ENCODE data around the gene HRH3. TPM values are rescaled to one million over a fixed set of nuclear protein-coding genes. Genes with fewer than 3 reads are reported as not detected.

HRH3 gene
- total RNA-seq, 1 donor from 2014 or later = 0.52 TPM

GRCh38 chr20:62219101-62219991 is 732 bp downstream of the HRH3 start:
- Histone ChIP-seq H3K36me3 (ENCODE audit: control insufficient read depth in 3 of 3, insufficient read depth in 3 of 3, low read length in 3 of 3) (no peaks in the 10 kb centered on the region), H3K9me3 (ENCODE audit: control insufficient read depth in 3 of 3, low read length in 3 of 3) (no peaks in the 10 kb centered on the region), H3K9ac (ENCODE audit: low read depth in 1 of 3, low read length in 3 of 3) (no peak overlapping the region), H3K4me1 (ENCODE audit: control insufficient read depth in 3 of 3, insufficient read depth in 3 of 3, low read length in 3 of 3) (peaks cover 8 to 29% (median 14%) of the 10 kb centered on the region in 3 donors), H3K27me3 (ENCODE audit: control insufficient read depth in 3 of 3, insufficient read depth in 3 of 3, low read length in 3 of 3) (peaks cover 71 to 82% (median 79%) of the 10 kb centered on the region in 3 donors), H3K27ac (ENCODE audit: low read depth, low read length) (no peak overlapping the region), H3K4me3 (ENCODE audit: low read length in 3 of 3) (peak overlapping the region in 1 of 3 donors; percentile 41)

- H3K4me1 ChIP-seq (ENCODE audit: control insufficient read depth in 3 of 3, insufficient read depth in 3 of 3, low read length in 3 of 3) = peaks cover 8 to 29% (median 14%) of the 10 kb centered on the region in 3 donors
- peaks cover 67 to 84% (median 75%) of the 10 kb centered on the region in 3 donors for H3K27me3 ChIP-seq (ENCODE audit: control insufficient read depth in 3 of 3, insufficient read depth in 3 of 3, low read length in 3 of 3)
- H3K36me3 ChIP-seq (ENCODE audit: control insufficient read depth in 3 of 3, insufficient read depth in 3 of 3, low read length in 3 of 3) = no peaks in the 10 kb centered on the region
- no peak overlapping the region for H3K27ac ChIP-seq (ENCODE audit: low read depth, low read length)
- no peak overlapping the region for H3K9ac ChIP-seq (ENCODE audit: low read depth in 1 of 3, low read length in 3 of 3)
- H3K9me3 ChIP-seq (ENCODE audit: control insufficient read depth in 3 of 3, low read length in 3 of 3) = no peaks in the 10 kb centered on the region
- H3K4me3 ChIP-seq (ENCODE audit: low read length in 3 of 3) = no peak overlapping the region
Measured at GRCh38 chr20:62217913-62218773, 1.9 kb downstream of the HRH3 start.

- H3K9me3 ChIP-seq (ENCODE audit: control insufficient read depth in 3 of 3, low read length in 3 of 3) = no peaks in the 10 kb centered on the region
- peaks cover 8 to 29% (median 14%) of the 10 kb centered on the region in 3 donors for H3K4me1 ChIP-seq (ENCODE audit: control insufficient read depth in 3 of 3, insufficient read depth in 3 of 3, low read length in 3 of 3)
- H3K36me3 ChIP-seq (ENCODE audit: control insufficient read depth in 3 of 3, insufficient read depth in 3 of 3, low read length in 3 of 3) = no peaks in the 10 kb centered on the region
- no peak overlapping the region for H3K4me3 ChIP-seq (ENCODE audit: low read length in 3 of 3)
- no peak overlapping the region for H3K9ac ChIP-seq (ENCODE audit: low read depth in 1 of 3, low read length in 3 of 3)
- H3K27me3 ChIP-seq (ENCODE audit: control insufficient read depth in 3 of 3, insufficient read depth in 3 of 3, low read length in 3 of 3) = peaks cover 60 to 72% (median 67%) of the 10 kb centered on the region in 3 donors
- H3K27ac ChIP-seq (ENCODE audit: low read depth, low read length) = no peak overlapping the region
Measured at GRCh38 chr20:62216636-62217566, 3.2 kb downstream of the HRH3 start.

GRCh38 chr20:62215991-62216635 is 4.0 kb downstream of the HRH3 start:
- H3K27ac ChIP-seq (ENCODE audit: low read depth, low read length) = no peak overlapping the region
- no peak overlapping the region for H3K4me3 ChIP-seq (ENCODE audit: low read length in 3 of 3)
- peaks cover 57 to 68% (median 67%) of the 10 kb centered on the region in 3 donors for H3K27me3 ChIP-seq (ENCODE audit: control insufficient read depth in 3 of 3, insufficient read depth in 3 of 3, low read length in 3 of 3)
- H3K9me3 ChIP-seq (ENCODE audit: control insufficient read depth in 3 of 3, low read length in 3 of 3) = no peaks in the 10 kb centered on the region
- no peaks in the 10 kb centered on the region for H3K36me3 ChIP-seq (ENCODE audit: control insufficient read depth in 3 of 3, insufficient read depth in 3 of 3, low read length in 3 of 3)
- H3K9ac ChIP-seq (ENCODE audit: low read depth in 1 of 3, low read length in 3 of 3) = no peak overlapping the region
- peaks cover 8 to 29% (median 14%) of the 10 kb centered on the region in 3 donors for H3K4me1 ChIP-seq (ENCODE audit: control insufficient read depth in 3 of 3, insufficient read depth in 3 of 3, low read length in 3 of 3)

- Histone ChIP-seq H3K9ac (ENCODE audit: low read depth in 1 of 3, low read length in 3 of 3) (no peak overlapping the region), H3K9me3 (ENCODE audit: control insufficient read depth in 3 of 3, low read length in 3 of 3) (no peaks in the 10 kb centered on the region), H3K36me3 (ENCODE audit: control insufficient read depth in 3 of 3, insufficient read depth in 3 of 3, low read length in 3 of 3) (no peaks in the 10 kb centered on the region), H3K27me3 (ENCODE audit: control insufficient read depth in 3 of 3, insufficient read depth in 3 of 3, low read length in 3 of 3) (peaks cover 58 to 67% (median 66%) of the 10 kb centered on the region in 3 donors), H3K4me1 (ENCODE audit: control insufficient read depth in 3 of 3, insufficient read depth in 3 of 3, low read length in 3 of 3) (peaks cover 8 to 21% (median 14%) of the 10 kb centered on the region in 3 donors), H3K27ac (ENCODE audit: low read depth, low read length) (no peak overlapping the region), H3K4me3 (ENCODE audit: low read length in 3 of 3) (no peak overlapping the region)
Measured at GRCh38 chr20:62215020-62215990, 4.8 kb downstream of the HRH3 start.

GRCh38 chr20:62214067-62214466 is 6.0 kb downstream of the HRH3 start:
- Histone ChIP-seq H3K4me1 (ENCODE audit: control insufficient read depth in 3 of 3, insufficient read depth in 3 of 3, low read length in 3 of 3) (peaks cover 13 to 25% (median 20%) of the 10 kb centered on the region in 3 donors), H3K4me3 (ENCODE audit: low read length in 3 of 3) (no peak overlapping the region), H3K9me3 (ENCODE audit: control insufficient read depth in 3 of 3, low read length in 3 of 3) (no peaks in the 10 kb centered on the region), H3K27me3 (ENCODE audit: control insufficient read depth in 3 of 3, insufficient read depth in 3 of 3, low read length in 3 of 3) (peaks cover 67 to 78% (median 72%) of the 10 kb centered on the region in 3 donors), H3K9ac (ENCODE audit: low read depth in 1 of 3, low read length in 3 of 3) (no peak overlapping the region), H3K36me3 (ENCODE audit: control insufficient read depth in 3 of 3, insufficient read depth in 3 of 3, low read length in 3 of 3) (no peaks in the 10 kb centered on the region), H3K27ac (ENCODE audit: low read depth, low read length) (no peak overlapping the region)

- H3K4me1 ChIP-seq (ENCODE audit: control insufficient read depth in 3 of 3, insufficient read depth in 3 of 3, low read length in 3 of 3) = peaks cover 16 to 25% (median 18%) of the 10 kb centered on the region in 3 donors
- no peaks in the 10 kb centered on the region for H3K9me3 ChIP-seq (ENCODE audit: control insufficient read depth in 3 of 3, low read length in 3 of 3)
- H3K27me3 ChIP-seq (ENCODE audit: control insufficient read depth in 3 of 3, insufficient read depth in 3 of 3, low read length in 3 of 3) = peaks cover 52 to 69% (median 55%) of the 10 kb centered on the region in 3 donors
- no peak overlapping the region for H3K27ac ChIP-seq (ENCODE audit: low read depth, low read length)
- H3K9ac ChIP-seq (ENCODE audit: low read depth in 1 of 3, low read length in 3 of 3) = no peak overlapping the region
- H3K36me3 ChIP-seq (ENCODE audit: control insufficient read depth in 3 of 3, insufficient read depth in 3 of 3, low read length in 3 of 3) = peaks cover 0 to 4% (median 3%) of the 10 kb centered on the region in 3 donors
- H3K4me3 ChIP-seq (ENCODE audit: low read length in 3 of 3) = no peak overlapping the region
Measured at GRCh38 chr20:62212299-62212698, 7.8 kb downstream of the HRH3 start.

- H3K27me3 ChIP-seq (ENCODE audit: control insufficient read depth in 3 of 3, insufficient read depth in 3 of 3, low read length in 3 of 3) = peaks cover 48 to 65% (median 50%) of the 10 kb centered on the region in 3 donors
- H3K9me3 ChIP-seq (ENCODE audit: control insufficient read depth in 3 of 3, low read length in 3 of 3) = no peaks in the 10 kb centered on the region
- no peak overlapping the region for H3K9ac ChIP-seq (ENCODE audit: low read depth in 1 of 3, low read length in 3 of 3)
- no peak overlapping the region for H3K27ac ChIP-seq (ENCODE audit: low read depth, low read length)
- H3K4me1 ChIP-seq (ENCODE audit: control insufficient read depth in 3 of 3, insufficient read depth in 3 of 3, low read length in 3 of 3) = peaks cover 16 to 27% (median 18%) of the 10 kb centered on the region in 3 donors
- H3K36me3 ChIP-seq (ENCODE audit: control insufficient read depth in 3 of 3, insufficient read depth in 3 of 3, low read length in 3 of 3) = peaks cover 0 to 7% (median 3%) of the 10 kb centered on the region in 3 donors
- no peak overlapping the region for H3K4me3 ChIP-seq (ENCODE audit: low read length in 3 of 3)
Measured at GRCh38 chr20:62211769-62212288, 8.2 kb downstream of the HRH3 start.

Data from skeletal muscle tissue (tissue), 4 donors.